ENCODE data around the gene ATP5MG.

Gene ATP5MG

DNA sequence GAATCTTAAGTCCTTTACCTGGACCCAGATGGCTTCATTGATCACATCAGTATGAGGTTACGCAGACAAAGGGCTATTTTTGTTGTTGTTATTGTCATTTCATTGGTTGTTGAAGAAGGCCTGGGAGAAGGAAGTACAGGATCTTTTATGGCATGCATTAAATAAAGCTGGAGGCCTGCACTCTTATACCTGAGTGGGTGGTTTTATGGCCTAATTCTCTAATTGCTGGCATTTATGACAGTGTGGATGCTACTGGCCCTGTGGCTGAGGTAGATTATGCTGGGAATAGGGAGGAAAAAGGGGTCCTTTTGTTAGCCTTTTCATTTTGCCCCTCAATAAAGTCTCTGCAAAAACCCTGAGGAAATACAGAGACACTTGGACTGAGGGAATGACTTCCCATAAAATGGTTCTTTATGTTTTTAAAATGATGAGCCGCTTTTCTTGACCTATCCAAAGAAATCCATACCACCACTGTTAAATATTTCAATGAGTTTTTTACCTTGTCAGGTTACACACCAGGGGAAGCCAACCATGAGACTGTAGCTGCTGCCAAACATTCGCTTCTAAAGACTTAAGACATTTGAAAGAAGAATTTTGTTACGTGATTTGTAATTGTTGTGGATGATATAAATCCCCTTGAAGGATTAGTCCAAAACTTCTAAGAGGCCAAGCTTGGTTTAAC lies 41.6 kb downstream of the ATP5MG start:
- no peak for DNase-seq

DNA sequence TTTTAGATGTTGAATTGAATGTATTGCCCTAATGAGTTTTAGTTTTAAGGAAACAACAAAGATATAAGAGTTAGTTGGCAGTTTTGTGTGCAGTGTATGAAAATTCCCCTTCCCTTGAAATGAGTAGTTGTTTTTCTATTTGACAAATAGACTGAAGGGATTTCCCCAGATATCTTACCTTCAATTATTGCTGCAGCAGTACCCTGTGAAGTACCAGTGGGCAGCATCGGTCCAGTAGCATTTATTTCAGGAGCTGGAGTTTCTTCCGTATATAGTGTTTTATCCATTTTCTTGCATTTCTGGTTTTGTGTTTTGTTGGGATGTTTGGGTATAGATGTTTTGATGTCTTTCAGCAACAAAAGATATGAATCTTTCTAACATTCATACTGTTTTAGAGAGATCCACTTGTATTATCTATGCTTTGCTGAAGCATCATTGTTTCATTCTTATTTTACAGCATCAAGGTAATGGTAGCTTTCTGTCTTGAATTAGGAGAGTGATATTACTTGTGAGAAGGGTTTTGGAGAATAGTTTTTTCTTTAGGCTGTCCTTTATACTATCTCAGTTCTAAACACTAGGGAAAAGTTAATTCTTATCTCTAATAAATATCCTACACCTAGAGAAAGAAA lies 42.3 kb downstream of the ATP5MG start:
- DNase-seq: peak; percentile 11

DNA sequence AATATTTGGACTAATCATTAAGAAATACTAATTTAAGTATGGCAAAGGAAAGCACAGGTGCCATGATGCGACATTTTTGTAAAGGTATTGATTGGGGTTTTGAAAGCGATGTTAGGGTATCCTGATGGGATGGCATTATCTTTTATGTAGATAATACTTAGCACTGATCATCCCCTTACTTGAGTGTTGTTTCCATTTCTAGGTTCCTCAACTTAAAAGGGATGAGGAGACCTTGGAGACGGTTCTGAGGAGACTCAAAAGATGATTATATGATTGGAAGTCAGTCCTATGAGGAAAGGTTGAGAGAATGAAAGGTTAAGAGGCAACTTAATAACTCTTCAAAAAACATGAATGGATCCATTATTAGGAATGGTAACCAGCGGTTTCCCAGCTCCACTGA lies 46.0 kb downstream of the ATP5MG start:
- no peak for DNase-seq

DNA sequence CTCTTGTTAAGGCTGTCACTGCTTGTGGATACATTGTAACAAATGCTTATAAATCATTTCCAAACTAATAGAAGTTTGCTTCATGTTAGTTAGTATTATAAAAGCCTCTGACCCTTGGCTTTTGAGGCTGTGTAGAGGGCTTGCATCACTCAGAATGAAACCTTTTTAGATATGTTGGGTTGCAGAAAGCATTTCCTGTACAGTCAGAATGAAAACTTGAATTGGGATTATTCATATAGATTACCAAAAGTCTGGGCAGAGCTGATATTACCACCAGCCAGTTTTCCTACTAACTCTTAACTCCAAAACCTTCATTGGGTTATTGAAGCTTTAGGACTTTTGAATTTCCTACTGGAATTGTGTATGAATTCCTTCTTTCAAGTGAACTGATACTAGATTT lies 46.9 kb downstream of the ATP5MG start:
- no peak for DNase-seq

DNA sequence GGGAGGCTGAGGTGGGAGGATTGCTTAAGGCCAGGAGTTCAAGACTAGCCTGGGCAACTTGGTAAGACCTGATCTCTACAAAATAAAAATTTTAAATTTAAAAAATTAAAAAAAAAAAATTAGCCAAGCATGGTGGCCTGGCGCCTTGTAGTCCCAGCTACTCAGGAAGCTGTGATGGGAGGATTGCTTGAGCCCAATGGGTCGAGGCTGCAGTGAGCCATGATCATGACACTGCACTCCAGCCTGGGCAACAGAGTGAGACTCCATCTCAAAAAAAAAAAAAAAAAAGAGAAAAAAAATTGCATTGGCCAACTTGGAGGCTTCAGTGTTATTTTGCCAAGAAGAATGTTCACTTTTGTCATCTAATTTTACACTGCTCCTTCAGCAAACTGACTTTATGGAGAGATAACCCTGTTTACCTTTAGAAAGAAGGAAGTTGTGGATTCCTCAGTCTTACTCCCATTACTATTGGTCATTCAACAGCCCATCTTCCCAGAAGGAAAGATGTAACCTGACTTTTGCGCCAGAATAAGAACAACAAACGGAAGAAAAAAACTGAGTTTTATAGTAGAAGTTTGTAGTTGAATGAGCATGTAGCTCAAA lies 48.0 kb downstream of the ATP5MG start:
- no peak for DNase-seq

DNA sequence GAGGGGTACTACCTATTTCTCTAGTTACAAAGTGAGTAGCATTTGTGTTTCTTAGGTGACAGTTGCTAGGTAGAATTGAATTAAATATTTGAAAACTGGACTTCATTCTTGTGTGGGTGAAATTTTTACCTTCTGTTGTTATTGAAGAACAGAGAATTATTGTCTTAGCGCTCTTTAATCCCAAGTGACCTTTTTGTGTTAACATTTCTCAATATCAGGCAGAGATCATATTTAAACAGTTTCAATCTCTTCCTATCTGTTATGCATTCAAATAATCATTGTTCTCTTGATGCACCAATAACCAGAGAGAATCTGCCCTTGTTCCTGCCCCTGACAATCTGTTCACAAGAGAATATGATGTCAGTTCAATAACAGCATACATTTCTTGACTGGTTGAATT lies 49.0 kb downstream of the ATP5MG start:
- DNase-seq: no peak

Measured in activated naive CD4-positive, alpha-beta T cell treated with Interleukin-2 at 50 U/mL for 16 hours (primary cell).